HepG2 (cell line): ENCODE results near the gene S100P. TPM values are rescaled to one million over a fixed set of nuclear protein-coding genes. Genes with fewer than 3 reads are reported as not detected.
A peak's percentile ranks its signal among the peaks of the same experiment; 100 is the strongest.

Source experiments
- AGO2 ChIP-seq: fragments of 200-400 bp; formaldehyde crosslinking; optimal IDR thresholded peaks from 2 replicates; pipeline ENCODE3; 2017; ENCODE audit warnings: mild to moderate bottlenecking, low read depth, low read length, moderate library complexity
- AHR ChIP-seq: IDR thresholded peaks from 2 replicates; pipeline ENCODE4 v1.6.1; 2018; ENCODE audit warnings: missing genetic modification reagents, missing compliant biosample characterization
- FOXK1 ChIP-seq: sonication (generic); formaldehyde crosslinking; IDR thresholded peaks from 2 replicates; pipeline ENCODE4 v1.4.0; 2020; ENCODE audit warnings: low read depth, missing genetic modification reagents, borderline replicate concordance
- FOXM1 ChIP-seq: sonication (generic); formaldehyde crosslinking; IDR thresholded peaks from 2 replicates; pipeline ENCODE4 v1.5.0; 2020; ENCODE audit warnings: missing genetic modification reagents
- GATAD1 ChIP-seq: IDR thresholded peaks from 2 replicates; pipeline ENCODE4 v1.6.1; 2016; ENCODE audit warnings: missing genetic modification reagents, missing compliant biosample characterization
- GTF2F1 ChIP-seq: fragments of 150-350 bp; IDR thresholded peaks from 2 replicates; pipeline ENCODE4 v1.6.1; 2014; ENCODE audit warnings: low read length
- GTF3A ChIP-seq: sonication (generic); formaldehyde crosslinking; conservative IDR thresholded peaks from 2 replicates; pipeline ENCODE4 v1.4.0; 2020; ENCODE audit warnings: mild to moderate bottlenecking, missing genetic modification reagents
- HES4 ChIP-seq: sonication (generic); formaldehyde crosslinking; IDR thresholded peaks from 2 replicates; pipeline ENCODE4 v1.9.0; 2021; ENCODE audit warnings: mild to moderate bottlenecking, missing genetic modification reagents, borderline replicate concordance
- HOMEZ ChIP-seq: IDR thresholded peaks from 2 replicates; pipeline ENCODE4 v1.6.1; 2016; ENCODE audit warnings: low read depth
- HOXA7 ChIP-seq: sonication (generic); formaldehyde crosslinking; IDR thresholded peaks from 2 replicates; pipeline ENCODE4 v1.8.1; 2022; ENCODE audit warnings: mild to moderate bottlenecking, missing genetic modification reagents, moderate library complexity
- HOXA9 ChIP-seq: sonication (generic); formaldehyde crosslinking; IDR thresholded peaks from 2 replicates; pipeline ENCODE4 v1.8.1; 2022; ENCODE audit warnings: missing genetic modification reagents, mild to moderate bottlenecking, moderate library complexity, borderline replicate concordance
- KDM5B ChIP-seq: sonication (generic); formaldehyde crosslinking; IDR thresholded peaks from 2 replicates; pipeline ENCODE4 v1.4.0; 2020; ENCODE audit warnings: missing genetic modification reagents, mild to moderate bottlenecking, borderline replicate concordance
- MAFF ChIP-seq: IDR thresholded peaks from 2 replicates; pipeline ENCODE4 v1.6.1; 2011; ENCODE audit warnings: low read depth, low read length, improper control_type of control experiment
- MEIS2 ChIP-seq: sonication (generic); formaldehyde crosslinking; IDR thresholded peaks from 2 replicates; pipeline ENCODE4 v1.9.0; 2021; ENCODE audit warnings: mild to moderate bottlenecking, missing genetic modification reagents
- NFE2 ChIP-seq: sonication (generic); formaldehyde crosslinking; IDR thresholded peaks from 2 replicates; pipeline ENCODE4 v1.4.0; 2020; ENCODE audit warnings: missing genetic modification reagents
- NFIC ChIP-seq: IDR thresholded peaks from 2 replicates; pipeline ENCODE4 v1.6.1; 2012; ENCODE audit warnings: mild to moderate bottlenecking, low read length, inconsistent platforms
- PHF21A ChIP-seq: sonication (generic); formaldehyde crosslinking; IDR thresholded peaks from 2 replicates; pipeline ENCODE4 v1.5.0; 2020; ENCODE audit warnings: mild to moderate bottlenecking, missing genetic modification reagents
- RELA ChIP-seq: sonication (generic); formaldehyde crosslinking; IDR thresholded peaks from 2 replicates; pipeline ENCODE4 v1.4.0; 2020; ENCODE audit warnings: missing genetic modification reagents
- SALL1 ChIP-seq: sonication (generic); formaldehyde crosslinking; IDR thresholded peaks from 2 replicates; pipeline ENCODE4 v1.8.0; 2022; ENCODE audit warnings: mild to moderate bottlenecking, missing genetic modification reagents
- SIX1 ChIP-seq: sonication (generic); formaldehyde crosslinking; IDR thresholded peaks from 2 replicates; pipeline ENCODE4 v1.4.0; 2020; ENCODE audit warnings: missing genetic modification reagents, borderline replicate concordance
- SMAD9 ChIP-seq: sonication (generic); formaldehyde crosslinking; IDR thresholded peaks from 2 replicates; pipeline ENCODE4 v1.5.1; 2020; ENCODE audit warnings: mild to moderate bottlenecking, missing genetic modification reagents
- TCF7L2 ChIP-seq: IDR thresholded peaks from 2 replicates; pipeline ENCODE4 v1.6.1; 2011; ENCODE audit warnings: mild to moderate bottlenecking, low read depth, low read length, moderate library complexity
- TMF1 ChIP-seq: sonication (generic); formaldehyde crosslinking; IDR thresholded peaks from 2 replicates; pipeline ENCODE4 v1.8.1; 2022; ENCODE audit warnings: low read depth, missing genetic modification reagents
- UBTF ChIP-seq: sonication (generic); formaldehyde crosslinking; IDR thresholded peaks from 2 replicates; pipeline ENCODE4 v1.4.0; 2020; ENCODE audit warnings: mild to moderate bottlenecking, missing genetic modification reagents
- ZIK1 ChIP-seq: sonication (generic); formaldehyde crosslinking; IDR thresholded peaks from 2 replicates; pipeline ENCODE4 v1.5.0; 2020; ENCODE audit warnings: mild to moderate bottlenecking, low read depth, missing genetic modification reagents, borderline replicate concordance
- ZNF274 ChIP-seq: sonication (generic); formaldehyde crosslinking; IDR thresholded peaks from 2 replicates; pipeline ENCODE4 v1.5.1; 2020; ENCODE audit warnings: mild to moderate bottlenecking, missing genetic modification reagents
- ZNF674 ChIP-seq: sonication (generic); formaldehyde crosslinking; IDR thresholded peaks from 2 replicates; pipeline ENCODE4 v1.5.0; 2020; ENCODE audit warnings: low read depth, mild to moderate bottlenecking, missing genetic modification reagents
- ZNF720 ChIP-seq: sonication (generic); formaldehyde crosslinking; IDR thresholded peaks from 2 replicates; pipeline ENCODE4 v1.4.0; 2020; ENCODE audit warnings: missing genetic modification reagents
- polyA plus RNA-seq, 8 experiments: library from polyadenylated mRNA; depleted of rRNA in 3 of 8; stranded (reverse) in 7 of 8; unstranded in 1 of 8; fragments of >200 nt; fragmentation: Illumina TruSeq in 4 of 8; extraction: Trizol in 4 of 8; gene quantifications; 2 replicates each; pipeline versions ENCODE4 v1.2.1 to v1.2.3, GENCODE V29; 2011 to 2016; ENCODE audit warnings: low read depth in 4 of 8, missing spikeins in 1 of 8, mixed read lengths in 1 of 8; ENCODE audit not compliant: insufficient read depth in 1 of 8
- total RNA-seq, 5 experiments: library from RNA; depleted of rRNA; stranded (reverse); fragments of >200 nt; fragmentation: Illumina TruSeq; extraction: Trizol; gene quantifications; 2 replicates each; pipeline ENCODE4 v1.2.3, GENCODE V29; 2016; ENCODE audit warnings: low read depth in 1 of 5

Gene S100P
- total and polyA plus RNA-seq, 2 of the 13 experiments (the other 11 are each of a cell fraction or from before 2014, with no cell fraction given): 278 to 1,649 TPM

- TF ChIP-seq ZNF674 (CRISPR knock-in tag) (no peak), AHR (0 out of 2 replicates have a peak, but pooled peaks have one; percentile 22), MEIS2 (CRISPR knock-in tag) (peak; percentile 76), RELA (CRISPR knock-in tag) (0 out of 2 replicates have a peak, but pooled peaks have one; percentile 18), PHF21A (CRISPR knock-in tag) (peak; percentile 97), TCF7L2 (no peak), UBTF (no peak), TMF1 (no peak; the same call in 1 of the 2 replicates), NFE2 (no peak), HOMEZ (CRISPR knock-in tag) (peak; percentile 14; the same call in 1 of the 2 replicates), ZIK1 (CRISPR knock-in tag) (no peak), HOXA9 (CRISPR knock-in tag) (no peak), ZNF274 (CRISPR knock-in tag) (no peak), AGO2 (peak; percentile 68), FOXM1 (CRISPR knock-in tag) (no peak), SALL1 (CRISPR knock-in tag) (peak; percentile 98), KDM5B (CRISPR knock-in tag) (no peak; the same call in 1 of the 2 replicates), GATAD1 (CRISPR knock-in tag) (no peak), GTF2F1 (no peak), GTF3A (CRISPR knock-in tag) (peak; percentile 71; the same call in 1 of the 2 replicates), NFIC (peak; percentile 32; the same call in 1 of the 2 replicates), MAFF (no peak; the same call in 1 of the 2 replicates), HES4 (CRISPR knock-in tag) (no peak; the same call in 1 of the 2 replicates), HOXA7 (CRISPR knock-in tag) (no peak), ZNF720 (CRISPR knock-in tag) (no peak), SIX1 (CRISPR knock-in tag) (0 out of 2 replicates have a peak, but pooled peaks have one; percentile 32), FOXK1 (CRISPR knock-in tag) (peak; percentile 79), SMAD9 (CRISPR knock-in tag) (no peak)
These were observed 39.9 kb downstream of the S100P start (continued) for GRCh38 chr4:6733358-6734164.
